C4-2B (cell line): ENCODE data around the gene RAB26.
"Not testable (repeated sequence)": the region's sequence is repeated elsewhere in the genome, so short reads cannot be mapped to it uniquely, and the experiment has no call there.

Source experiments
- H3K27ac ChIP-seq: fragments of 450-650 bp; 2 replicates; pipeline ENCODE4 v1.5.1; 2017
- CTCF ChIP-seq: fragments of 450-650 bp; conservative IDR thresholded peaks from 2 replicates; pipeline ENCODE4 v1.5.1; 2017; ENCODE audit warnings: mild to moderate bottlenecking
- ZFX ChIP-seq: fragments of 450-650 bp; IDR thresholded peaks from 2 replicates; pipeline ENCODE4 v1.6.1; 2017

RAB26 gene

GRCh38 chr16:2147981-2148671, at the start of gene RAB26:
TSS of gene RAB26 (plus strand) at chr16:2148625. CDS start at chr16:2148784, 159 bp downstream.
- peak within 1 kb of the TSS; percentile 99 for H3K27ac ChIP-seq
- no peak for TF ChIP-seq ZFX
- no peak for TF ChIP-seq CTCF

GRCh38 chr16:2101581-2101980, 46.8 kb upstream of the RAB26 start:
- H3K27ac ChIP-seq = not testable (repeated sequence)

- no peak for TF ChIP-seq CTCF
- TF ChIP-seq ZFX = no peak
- H3K27ac ChIP-seq = no peak overlapping the region
Observed at GRCh38 chr16:2102471-2102870, 46.0 kb upstream of the RAB26 start.

- not testable (repeated sequence) for H3K27ac ChIP-seq
Observed at GRCh38 chr16:2104464-2104863, 44.0 kb upstream of the RAB26 start.

GRCh38 chr16:2105291-2105690, 43.1 kb upstream of the RAB26 start:
- H3K27ac ChIP-seq = not testable (repeated sequence)

GRCh38 chr16:2105769-2106168, 42.7 kb upstream of the RAB26 start:
- H3K27ac ChIP-seq = not testable (repeated sequence)

- H3K27ac ChIP-seq = not testable (repeated sequence)
Observed at GRCh38 chr16:2106211-2106610, 42.2 kb upstream of the RAB26 start.

- not testable (repeated sequence) for H3K27ac ChIP-seq
Observed at GRCh38 chr16:2107121-2107790, 41.2 kb upstream of the RAB26 start.

- H3K27ac ChIP-seq = not testable (repeated sequence)
Observed at GRCh38 chr16:2107791-2108125, 40.7 kb upstream of the RAB26 start.

GRCh38 chr16:2108446-2109270, 39.8 kb upstream of the RAB26 start:
- not testable (repeated sequence) for H3K27ac ChIP-seq

GRCh38 chr16:2109271-2109580, 39.2 kb upstream of the RAB26 start:
- H3K27ac ChIP-seq = not testable (repeated sequence)

- H3K27ac ChIP-seq = not testable (repeated sequence)
Observed at GRCh38 chr16:2109872-2110271, 38.6 kb upstream of the RAB26 start.

GRCh38 chr16:2110332-2111008, 38.0 kb upstream of the RAB26 start:
- not testable (repeated sequence) for H3K27ac ChIP-seq

GRCh38 chr16:2111009-2111353, 37.4 kb upstream of the RAB26 start:
- not testable (repeated sequence) for H3K27ac ChIP-seq

GRCh38 chr16:2111412-2112335, 36.8 kb upstream of the RAB26 start:
- H3K27ac ChIP-seq = not testable (repeated sequence)

GRCh38 chr16:2112539-2113106, 35.8 kb upstream of the RAB26 start:
- H3K27ac ChIP-seq = not testable (repeated sequence)

GRCh38 chr16:2114225-2114624, 34.2 kb upstream of the RAB26 start:
- H3K27ac ChIP-seq = not testable (repeated sequence)
